MG63 (cell line): ENCODE measurements around the gene NUP85. TPM values are rescaled to one million over a fixed set of nuclear protein-coding genes. Genes with fewer than 3 reads are reported as not detected.
"Not testable (repeated sequence)": the region's sequence is repeated elsewhere in the genome, so short reads cannot be mapped to it uniquely, and the experiment has no call there.

ENCODE experiments used
- DNase-seq: peaks from one replicate; pipeline ENCODE4 v3.0.0-alpha.2; 2020
- H3K27me3 ChIP-seq: fragments of 250-450 bp; sonication (Bioruptor Pico); 2 replicates; pipeline ENCODE4 v1.5.1; 2020; ENCODE audit warnings: mild to moderate bottlenecking, moderate library complexity
- H3K36me3 ChIP-seq: fragments of 250-450 bp; sonication (Bioruptor Pico); 2 replicates; pipeline ENCODE4 v1.5.1; 2020; ENCODE audit warnings: mild to moderate bottlenecking, moderate library complexity
- H3K4me3 ChIP-seq: fragments of 250-450 bp; sonication (Bioruptor Pico); 2 replicates; pipeline ENCODE4 v1.5.1; 2020; ENCODE audit warnings: mild to moderate bottlenecking, moderate library complexity
- H3K9me3 ChIP-seq: fragments of 250-450 bp; sonication (Bioruptor Pico); 2 replicates; pipeline ENCODE4 v1.5.1; 2020; ENCODE audit warnings: mild to moderate bottlenecking, moderate library complexity
- total RNA-seq: library from RNA; depleted of rRNA; stranded (reverse); fragments of >200 nt; shearing (Covaris generic); gene quantifications from 2 replicates; pipeline ENCODE4 v1.2.3, GENCODE V29; 2014; ENCODE audit warnings: low replicate concordance

Gene NUP85
- total RNA-seq, 1 experiment from 2014 or later, result 75.0 TPM

- no peaks in the 10 kb centered on the region for H3K27me3 ChIP-seq
- H3K9me3 ChIP-seq, result no peaks in the 10 kb centered on the region
These were observed 21.2 kb upstream of the NUP85 start for GRCh38 chr17:75183999-75184884.

DNA sequence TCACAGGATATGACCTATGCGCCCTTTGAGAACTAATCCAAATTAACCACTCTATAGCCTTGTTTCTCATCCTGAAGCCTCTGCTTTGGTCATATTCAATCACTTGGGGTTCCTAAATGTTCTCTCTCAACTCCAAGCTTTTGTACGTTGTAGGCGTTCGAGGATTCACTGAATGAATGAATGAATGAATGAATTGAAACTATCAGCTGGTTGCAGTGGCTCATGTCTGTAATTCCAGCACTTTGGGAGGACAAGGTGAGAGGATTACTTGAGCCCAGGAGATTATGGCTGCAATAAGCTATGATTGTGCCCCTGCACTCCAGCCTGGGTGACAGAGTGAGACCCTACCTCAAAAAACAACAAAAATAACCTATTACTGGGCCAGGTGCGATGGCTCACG lies 16.9 kb upstream of the NUP85 start:
- Histone ChIP-seq H3K4me3 (no peak overlapping the region), H3K27me3 (no peaks in the 10 kb centered on the region), H3K36me3 (no peaks in the 10 kb centered on the region), H3K9me3 (no peaks in the 10 kb centered on the region)
- no peak for DNase-seq

More at GRCh38 chr17:75183999-75184884, 21.2 kb upstream of the NUP85 start:
- no peak for DNase-seq
- peaks cover 26% of the 10 kb centered on the region for H3K36me3 ChIP-seq
- no peak overlapping the region for H3K4me3 ChIP-seq

GRCh38 chr17:75191584-75191983 lies 13.9 kb upstream of the NUP85 start:
- Histone ChIP-seq H3K9me3 (no peaks in the 10 kb centered on the region), H3K27me3 (no peaks in the 10 kb centered on the region), H3K4me3 (no peak overlapping the region), H3K36me3 (no peaks in the 10 kb centered on the region)
- DNase-seq, result no peak

DNA sequence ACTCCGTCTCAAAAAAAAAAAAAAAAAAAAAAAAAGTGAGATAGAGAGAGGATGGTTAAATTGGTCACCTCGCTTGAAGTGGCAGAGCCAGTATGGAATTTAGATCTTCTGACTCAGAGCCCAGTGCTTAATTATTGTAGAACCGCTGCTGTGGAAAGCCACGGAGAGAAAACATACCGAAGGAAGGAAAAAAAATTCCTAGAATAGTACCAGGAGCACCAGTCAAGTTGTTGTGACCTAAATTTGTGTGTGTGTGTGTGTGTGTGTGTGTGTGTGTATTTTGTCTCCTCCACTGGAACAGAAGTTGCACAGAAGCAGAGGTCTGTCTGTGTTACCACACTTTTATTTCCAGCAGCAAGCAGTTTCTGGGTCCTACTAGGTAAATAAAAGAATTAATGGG lies 10.6 kb upstream of the NUP85 start:
- no peak for DNase-seq
- Histone ChIP-seq H3K4me3 (no peak overlapping the region), H3K9me3 (no peaks in the 10 kb centered on the region), H3K27me3 (no peaks in the 10 kb centered on the region), H3K36me3 (no peaks in the 10 kb centered on the region)

- DNase-seq, result no peak
- H3K36me3 ChIP-seq, result no peaks in the 10 kb centered on the region
- no peaks in the 10 kb centered on the region for H3K9me3 ChIP-seq
- H3K27me3 ChIP-seq, result no peaks in the 10 kb centered on the region
- H3K4me3 ChIP-seq, result no peak overlapping the region
These were observed 5.4 kb upstream of the NUP85 start for GRCh38 chr17:75199886-75200618.

DNA sequence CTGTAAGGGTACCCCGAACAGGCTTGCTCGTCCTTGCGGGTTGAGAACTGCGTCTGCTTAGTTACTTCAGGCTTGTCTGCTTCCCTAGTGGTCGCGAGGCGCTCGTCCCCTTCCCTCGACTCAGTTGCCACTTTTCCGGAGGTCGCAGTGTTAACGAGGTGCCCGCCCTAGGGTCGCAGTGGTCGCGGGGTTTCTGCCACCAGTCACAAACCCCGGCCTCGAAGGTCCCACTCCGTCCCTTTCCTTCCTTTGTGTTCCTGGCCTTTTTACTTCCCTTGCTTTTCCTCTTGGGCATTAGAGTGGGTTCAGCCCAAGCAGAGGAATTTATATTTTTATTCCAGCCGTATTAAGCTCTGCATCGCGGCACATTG lies 299 bp downstream of the NUP85 start:
- DNase-seq, result no peak
- peak overlapping the region; percentile 90 for H3K4me3 ChIP-seq
- no peaks in the 10 kb centered on the region for H3K9me3 ChIP-seq
- peaks cover 27% of the 10 kb centered on the region for H3K36me3 ChIP-seq
- no peaks in the 10 kb centered on the region for H3K27me3 ChIP-seq

DNA sequence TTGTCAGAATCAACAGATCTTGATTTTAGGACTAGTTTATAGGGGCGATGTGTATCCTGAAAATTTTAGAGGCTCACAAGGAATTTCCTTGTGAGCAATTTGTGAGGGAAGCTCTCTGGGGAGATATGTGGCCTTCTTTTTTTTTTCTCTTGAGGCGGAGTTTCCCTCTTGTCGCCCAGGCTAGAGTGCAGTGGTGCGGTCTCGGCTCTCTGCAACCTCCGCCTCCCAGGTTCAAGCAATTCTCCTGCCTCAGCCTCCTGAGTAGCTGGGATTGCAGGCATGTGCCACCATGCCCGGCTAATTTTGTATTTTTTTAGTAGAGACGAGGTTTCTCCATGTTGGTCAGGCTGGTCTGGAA lies 1.6 kb downstream of the NUP85 start:
- DNase-seq, H3K9me3 ChIP-seq, H3K27me3 ChIP-seq: not testable (repeated sequence)
- Histone ChIP-seq H3K4me3 (peak overlapping the region; percentile 90), H3K36me3 (peaks cover 37% of the 10 kb centered on the region)

DNA sequence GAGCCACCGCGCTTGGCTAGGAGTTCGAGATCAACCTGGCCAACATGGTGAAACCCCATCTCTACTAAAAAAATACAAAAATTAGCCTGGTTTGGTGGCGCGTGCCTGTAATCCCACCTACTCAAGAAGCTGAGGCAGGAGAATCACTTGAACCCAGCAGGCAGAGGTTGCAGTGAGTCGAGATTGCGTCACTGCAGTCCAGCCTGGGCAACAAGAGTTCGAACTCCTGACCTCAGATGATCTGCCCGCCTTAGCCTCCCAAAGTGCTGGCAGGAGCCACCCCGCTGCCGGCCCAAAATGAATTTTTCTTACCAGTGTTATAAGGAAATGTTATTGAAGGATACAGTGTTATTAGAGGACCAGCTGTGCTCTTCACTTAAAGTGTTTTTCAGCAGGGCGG lies 2.3 kb downstream of the NUP85 start:
- no peak for DNase-seq
- Histone ChIP-seq H3K4me3 (no peak overlapping the region; the same call in 1 of the 2 replicates), H3K9me3 (no peaks in the 10 kb centered on the region), H3K27me3 (no peaks in the 10 kb centered on the region), H3K36me3 (peaks cover 41% of the 10 kb centered on the region)

DNA sequence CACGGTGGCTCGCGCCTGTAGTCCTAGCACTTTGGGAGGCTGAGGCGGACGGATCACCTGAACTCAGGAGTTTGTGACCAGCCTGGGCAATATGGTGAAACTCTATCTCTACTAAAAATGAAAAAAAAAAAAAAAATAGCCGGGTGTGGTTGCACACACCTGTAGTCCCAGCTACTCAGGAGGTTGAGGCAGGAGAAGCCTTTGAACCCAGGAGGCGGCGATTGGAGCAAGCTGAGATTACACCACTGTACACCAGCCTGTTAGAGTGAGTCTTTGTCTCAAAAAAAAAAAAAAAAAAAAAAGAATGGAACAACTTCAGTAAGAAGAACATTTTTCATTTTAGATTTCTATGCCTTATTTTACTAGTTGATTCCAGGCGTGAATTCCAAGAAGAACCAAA lies 2.7 kb downstream of the NUP85 start:
- Histone ChIP-seq H3K4me3 (no peak overlapping the region), H3K36me3 (peaks cover 45% of the 10 kb centered on the region)
- no peak for DNase-seq

DNA sequence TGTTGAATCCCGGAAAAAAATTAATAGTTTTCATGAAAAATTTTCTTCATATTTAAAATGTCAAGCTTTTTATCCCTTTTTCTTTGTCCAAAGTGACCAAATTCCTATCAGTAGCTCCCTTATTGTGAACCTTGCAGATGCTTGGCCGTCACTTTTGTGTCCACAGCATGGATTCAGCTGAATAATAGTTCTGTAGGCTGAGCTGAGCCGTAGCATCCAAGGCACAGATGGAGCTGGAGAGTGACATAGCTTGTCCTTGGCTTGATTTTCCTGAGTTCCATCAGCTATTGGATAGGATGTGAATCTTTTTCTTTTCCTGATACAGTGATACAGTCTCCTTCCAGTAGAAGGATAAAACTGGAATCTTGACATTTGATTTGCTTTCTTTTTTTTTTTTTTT lies 3.6 kb downstream of the NUP85 start:
- Histone ChIP-seq H3K36me3 (peaks cover 54% of the 10 kb centered on the region), H3K27me3 (no peaks in the 10 kb centered on the region), H3K9me3 (no peaks in the 10 kb centered on the region), H3K4me3 (no peak overlapping the region)
- no peak for DNase-seq

More for the DNA sequence above, 2.7 kb downstream of the NUP85 start:
- no peaks in the 10 kb centered on the region for H3K27me3 ChIP-seq
- H3K9me3 ChIP-seq, result no peaks in the 10 kb centered on the region

DNA sequence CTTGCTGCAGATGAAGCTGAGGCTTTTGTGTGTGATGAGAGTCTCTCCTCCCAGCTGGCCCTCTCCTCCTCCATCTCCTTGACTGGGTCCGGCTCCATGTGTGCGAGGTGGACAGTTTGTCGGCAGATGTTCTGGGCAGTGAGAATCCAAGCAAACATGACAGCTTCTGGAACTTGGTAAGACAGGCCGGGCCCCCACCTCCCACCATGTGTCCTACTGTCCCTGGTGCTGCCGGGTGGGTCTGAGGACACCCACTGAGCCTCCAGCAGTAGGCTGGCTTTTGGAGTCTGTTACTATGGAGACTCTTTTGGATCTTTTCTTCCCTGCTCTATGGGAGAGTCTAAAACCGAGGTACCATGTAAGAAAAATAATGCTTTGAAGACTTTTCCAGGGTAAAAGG lies 12.7 kb downstream of the NUP85 start:
- no peak for DNase-seq
- peaks cover 90% of the 10 kb centered on the region for H3K36me3 ChIP-seq
- no peaks in the 10 kb centered on the region for H3K27me3 ChIP-seq
- no peak overlapping the region for H3K4me3 ChIP-seq
- H3K9me3 ChIP-seq, result no peaks in the 10 kb centered on the region

DNA sequence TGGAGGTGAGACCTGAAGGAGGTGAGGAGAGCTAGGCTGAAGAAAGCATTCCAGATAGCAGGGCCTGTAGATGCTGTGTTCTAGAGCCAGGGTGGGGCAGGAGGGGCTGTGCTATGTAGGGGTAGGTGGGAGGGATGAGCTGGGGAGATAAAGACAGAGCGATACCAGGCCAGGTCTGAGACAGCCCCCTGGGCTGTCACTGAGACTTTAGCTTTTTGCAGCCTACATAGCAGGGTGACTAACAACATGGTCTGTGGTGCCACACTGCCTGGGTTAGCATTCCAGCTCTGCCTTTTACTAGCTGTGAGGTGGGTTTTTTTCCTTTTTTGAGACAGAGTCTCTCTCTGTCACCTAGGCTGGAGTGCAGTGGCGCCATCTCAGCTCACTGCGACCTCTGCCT lies 14.3 kb downstream of the NUP85 start:
- peaks cover 88% of the 10 kb centered on the region for H3K36me3 ChIP-seq
- DNase-seq, result no peak
- no peaks in the 10 kb centered on the region for H3K9me3 ChIP-seq
- no peak overlapping the region for H3K4me3 ChIP-seq
- no peaks in the 10 kb centered on the region for H3K27me3 ChIP-seq

GRCh38 chr17:75225016-75225415 lies 19.5 kb downstream of the NUP85 start:
- H3K4me3 ChIP-seq, result no peak overlapping the region
- peaks cover 82% of the 10 kb centered on the region for H3K36me3 ChIP-seq
- H3K27me3 ChIP-seq, result no peaks in the 10 kb centered on the region
- no peak for DNase-seq
- H3K9me3 ChIP-seq, result no peaks in the 10 kb centered on the region

DNA sequence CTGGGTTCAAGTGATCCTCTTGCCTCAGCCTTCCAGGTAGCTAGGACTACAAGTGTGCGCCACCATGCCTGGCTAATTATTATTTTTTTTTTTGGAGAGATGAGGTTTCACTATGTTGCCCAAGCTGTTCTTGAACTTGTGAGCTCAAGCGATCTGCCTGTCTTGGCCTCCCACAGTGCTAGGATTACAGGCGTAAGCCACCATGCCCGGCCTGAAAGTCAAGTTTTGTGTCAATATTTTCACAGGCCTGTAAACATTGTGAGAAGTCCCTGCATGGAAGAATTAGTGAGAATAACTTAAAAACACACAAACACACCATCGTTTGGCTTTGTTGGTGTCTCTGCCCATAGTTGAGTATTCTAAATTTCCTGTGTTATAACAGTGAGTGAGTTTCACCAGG lies 22.2 kb downstream of the NUP85 start:
- no peak for DNase-seq
- H3K4me3 ChIP-seq, result no peak overlapping the region
- no peaks in the 10 kb centered on the region for H3K27me3 ChIP-seq
- H3K9me3 ChIP-seq, result no peaks in the 10 kb centered on the region
- peaks cover 83% of the 10 kb centered on the region for H3K36me3 ChIP-seq

GRCh38 chr17:75228305-75228704 lies 22.8 kb downstream of the NUP85 start:
- peaks cover 82% of the 10 kb centered on the region for H3K36me3 ChIP-seq

DNA sequence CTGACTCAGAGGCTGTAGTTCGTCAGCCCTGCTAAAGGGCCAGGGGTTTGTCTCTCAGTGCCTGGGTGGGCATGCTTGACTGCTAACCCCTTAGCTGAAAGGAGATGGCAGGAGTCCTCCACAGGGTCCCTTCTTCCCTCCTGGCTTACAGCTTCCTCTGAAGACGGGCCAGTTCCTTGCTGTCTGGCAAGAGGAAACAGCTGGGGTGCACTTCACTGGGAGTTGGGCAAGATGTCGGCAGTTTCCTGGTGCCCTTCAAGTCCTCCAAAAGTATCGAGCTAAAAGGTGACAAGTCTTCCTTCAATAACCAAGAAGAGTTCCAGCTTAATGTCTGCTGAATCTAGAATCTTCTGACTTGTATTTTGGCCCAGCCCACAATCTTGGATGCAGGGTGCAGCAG lies 23.4 kb downstream of the NUP85 start:
- H3K9me3 ChIP-seq, result no peaks in the 10 kb centered on the region
- no peak for DNase-seq
- H3K27me3 ChIP-seq, result no peaks in the 10 kb centered on the region
- no peak overlapping the region for H3K4me3 ChIP-seq
- peaks cover 80% of the 10 kb centered on the region for H3K36me3 ChIP-seq

More at GRCh38 chr17:75228305-75228704, 22.8 kb downstream of the NUP85 start:
- H3K9me3 ChIP-seq, result no peaks in the 10 kb centered on the region
- H3K27me3 ChIP-seq, result no peaks in the 10 kb centered on the region
- no peak overlapping the region for H3K4me3 ChIP-seq
- DNase-seq, result no peak

GRCh38 chr17:75231071-75231470 lies 25.6 kb downstream of the NUP85 start:
- H3K4me3 ChIP-seq, result no peak overlapping the region
- no peaks in the 10 kb centered on the region for H3K27me3 ChIP-seq
- H3K9me3 ChIP-seq, result no peaks in the 10 kb centered on the region
- peaks cover 81% of the 10 kb centered on the region for H3K36me3 ChIP-seq
- DNase-seq, result no peak
